ENCODE data around the gene SPEM2.

DNA sequence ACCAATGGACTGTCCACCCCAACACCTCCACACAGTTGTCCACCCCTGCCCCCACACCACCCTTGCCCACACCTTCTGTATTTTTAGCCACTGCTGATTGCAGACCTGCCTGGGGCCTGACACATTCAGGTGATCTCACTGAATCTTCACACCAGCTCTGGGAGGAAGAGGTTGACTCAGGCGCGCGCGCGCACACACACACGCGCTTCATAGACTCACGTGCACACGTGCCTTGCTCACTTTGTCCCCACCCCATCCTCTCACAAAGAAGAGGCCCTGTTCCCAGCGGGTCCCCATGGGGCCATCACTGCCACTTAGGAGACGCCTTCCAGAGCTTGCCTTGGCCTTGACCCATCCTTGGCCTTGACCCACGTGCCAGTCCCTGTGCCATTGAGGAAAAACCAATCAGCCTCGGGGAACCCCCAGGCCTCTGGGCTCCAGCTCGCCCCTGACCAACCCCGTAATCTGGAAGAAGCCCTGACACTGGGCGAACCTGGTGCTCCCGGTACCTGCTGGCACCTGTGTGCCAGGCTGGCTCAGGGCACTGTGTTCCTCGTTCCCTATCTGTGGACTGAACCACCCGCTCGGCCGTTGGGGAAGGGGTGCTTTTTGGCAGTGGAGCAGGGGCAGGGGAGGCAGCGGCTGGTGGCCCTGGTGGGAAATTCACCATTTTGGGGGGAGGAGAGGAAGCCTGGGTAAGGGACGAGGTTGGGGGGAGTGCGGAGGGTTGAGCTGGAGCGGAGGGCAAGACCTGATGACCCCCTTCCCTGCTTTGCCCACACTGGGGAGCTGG lies 14.6 kb upstream of the SPEM2 start:
- TF ChIP-seq, protein P1, sequence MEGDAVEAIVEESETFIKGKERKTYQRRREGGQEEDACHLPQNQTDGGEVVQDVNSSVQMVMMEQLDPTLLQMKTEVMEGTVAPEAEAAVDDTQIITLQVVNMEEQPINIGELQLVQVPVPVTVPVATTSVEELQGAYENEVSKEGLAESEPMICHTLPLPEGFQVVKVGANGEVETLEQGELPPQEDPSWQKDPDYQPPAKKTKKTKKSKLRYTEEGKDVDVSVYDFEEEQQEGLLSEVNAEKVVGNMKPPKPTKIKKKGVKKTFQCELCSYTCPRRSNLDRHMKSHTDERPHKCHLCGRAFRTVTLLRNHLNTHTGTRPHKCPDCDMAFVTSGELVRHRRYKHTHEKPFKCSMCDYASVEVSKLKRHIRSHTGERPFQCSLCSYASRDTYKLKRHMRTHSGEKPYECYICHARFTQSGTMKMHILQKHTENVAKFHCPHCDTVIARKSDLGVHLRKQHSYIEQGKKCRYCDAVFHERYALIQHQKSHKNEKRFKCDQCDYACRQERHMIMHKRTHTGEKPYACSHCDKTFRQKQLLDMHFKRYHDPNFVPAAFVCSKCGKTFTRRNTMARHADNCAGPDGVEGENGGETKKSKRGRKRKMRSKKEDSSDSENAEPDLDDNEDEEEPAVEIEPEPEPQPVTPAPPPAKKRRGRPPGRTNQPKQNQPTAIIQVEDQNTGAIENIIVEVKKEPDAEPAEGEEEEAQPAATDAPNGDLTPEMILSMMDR (IDR thresholded peaks at IDR 0.05; ENCODE audit: low read length): no peak
- TF ChIP-seq EZH2 (IDR thresholded peaks at IDR 0.05; ENCODE audit: borderline replicate concordance, low read length): no peak

Data from OCI-LY1 (cell line).